Vagina (tissue), 2 donors: ENCODE results near the gene ALDH1B1.
"Not testable (repeated sequence)": the region's sequence is repeated elsewhere in the genome, so short reads cannot be mapped to it uniquely, and the experiment has no call there.

Experiments used
- CTCF ChIP-seq, 3 experiments: fragments of 450-650 bp in 2 of 3; fragments of 200-600 bp in 1 of 3; sonication (generic) in 1 of 3; IDR thresholded peaks; one replicate each; pipeline ENCODE4 v1.5.1; 2017 to 2019; ENCODE audit warnings: antibody characterized with exemption in 3 of 3, mild to moderate bottlenecking in 2 of 3, moderate library complexity in 2 of 3
- POLR2A ChIP-seq, 2 donors: fragments of 450-650 bp; IDR thresholded peaks; one replicate each; pipeline ENCODE4 v1.6.1; 2017; ENCODE audit warnings: antibody characterized with exemption in 2 of 2, mild to moderate bottlenecking in 2 of 2, moderate library complexity in 2 of 2

- TF ChIP-seq CTCF, POLR2A (IDR thresholded peaks at IDR 0.05): not testable (repeated sequence)
Observed at GRCh38 chr9:38377336-38378083, 15.0 kb upstream of the ALDH1B1 start.
